K562 (cell line): ENCODE results near the gene SNAI1. TPM values are rescaled to one million over a fixed set of nuclear protein-coding genes. Genes with fewer than 3 reads are reported as not detected.

Experiments
- CHD4 ChIP-seq: fragments of 200-600 bp; sonication (generic); IDR thresholded peaks from 3 replicates; pipeline ENCODE4 v1.6.1; 2012; ENCODE audit warnings: low read depth, mild to moderate bottlenecking, mixed read lengths, low read length, inconsistent platforms; ENCODE audit not compliant: insufficient read depth, insufficient replicate concordance, poor library complexity, severe bottlenecking
- CTBP1 ChIP-seq: fragments of 450-650 bp; IDR thresholded peaks from 2 replicates; pipeline ENCODE4 v1.6.1; 2016; ENCODE audit warnings: borderline replicate concordance
- ELK1 ChIP-seq: sonication (generic); formaldehyde crosslinking; IDR thresholded peaks from 2 replicates; pipeline ENCODE4 v1.8.1; 2022; ENCODE audit warnings: missing genetic modification reagents
- ETV6 ChIP-seq, 3 experiments: fragments of 150-350 bp in 1 of 3; sonication (generic) in 1 of 3; formaldehyde crosslinking in 1 of 3; IDR thresholded peaks; 2 replicates each; pipeline versions ENCODE4 v1.6.1 to v1.8.0; 2014 to 2022; ENCODE audit warnings: borderline replicate concordance in 2 of 3, low read depth in 2 of 3, antibody characterized with exemption in 1 of 3, low read length in 1 of 3, mild to moderate bottlenecking in 1 of 3, missing genetic modification reagents in 1 of 3
- FOXA3 ChIP-seq, 2 experiments: fragments of 450-650 bp in 1 of 2; sonication (generic) in 1 of 2; formaldehyde crosslinking; IDR thresholded peaks in 1 of 2; conservative IDR thresholded peaks in 1 of 2; 2 replicates each; pipeline versions ENCODE4 v1.4.0 to v1.8.0; 2020 to 2022; ENCODE audit warnings: mild to moderate bottlenecking in 2 of 2, missing genetic modification reagents in 1 of 2
- GATAD2A ChIP-seq: fragments of 450-650 bp; IDR thresholded peaks from 2 replicates; pipeline ENCODE4 v1.6.1; 2017
- NFIC ChIP-seq: fragments of 450-650 bp; IDR thresholded peaks from 2 replicates; pipeline ENCODE4 v1.6.1; 2017; ENCODE audit warnings: mild to moderate bottlenecking, inconsistent platforms
- NKRF ChIP-seq: fragments of 450-650 bp; IDR thresholded peaks from 2 replicates; pipeline ENCODE4 v1.6.1; 2016; ENCODE audit warnings: borderline replicate concordance
- NR2C1 ChIP-seq, 2 experiments: fragments of 450-650 bp; IDR thresholded peaks; 2 replicates each; pipeline ENCODE4 v1.6.1; 2017; ENCODE audit warnings: mild to moderate bottlenecking in 2 of 2, antibody characterized with exemption in 1 of 2, inconsistent platforms in 1 of 2, missing compliant biosample characterization in 1 of 2, missing genetic modification characterization in 1 of 2
- NR2C2 ChIP-seq, 2 experiments: fragments of 200-800 bp in 1 of 2; sonication (Bioruptor generic) in 1 of 2; sonication (generic) in 1 of 2; formaldehyde crosslinking in 1 of 2; IDR thresholded peaks; 2 replicates each; pipeline versions ENCODE4 v1.6.1 to v1.8.0; 2016 to 2022; ENCODE audit warnings: mild to moderate bottlenecking in 1 of 2, missing compliant biosample characterization in 1 of 2, missing genetic modification characterization in 1 of 2, missing genetic modification reagents in 1 of 2
- NR3C1 ChIP-seq: sonication (generic); formaldehyde crosslinking; IDR thresholded peaks from 2 replicates; pipeline ENCODE4 v1.8.1; 2022; ENCODE audit warnings: missing genetic modification reagents
- NUFIP1 ChIP-seq: fragments of 450-650 bp; IDR thresholded peaks from 2 replicates; pipeline ENCODE4 v1.6.1; 2018; ENCODE audit not compliant: partially characterized antibody
- RBM22 ChIP-seq: fragments of 200-400 bp; formaldehyde crosslinking; IDR thresholded peaks from 2 replicates; pipeline ENCODE4 v1.6.1; 2018; ENCODE audit warnings: low read length, low read depth; ENCODE audit not compliant: poor library complexity, severe bottlenecking
- SIRT6 ChIP-seq: IDR thresholded peaks from one replicate; pipeline ENCODE4 v1.6.1; 2012; ENCODE audit warnings: low read depth, mild to moderate bottlenecking, control low read depth, inconsistent platforms, low read length, moderate library complexity
- SNAPC5 ChIP-seq: fragments of 250-450 bp; sonication (Bioruptor Pico); IDR thresholded peaks from 2 replicates; pipeline ENCODE4 v1.8.0; 2021; ENCODE audit warnings: moderate library complexity, mild to moderate bottlenecking, inconsistent platforms
- TEAD4 ChIP-seq, 2 experiments: sonication (generic) in 1 of 2; formaldehyde crosslinking in 1 of 2; IDR thresholded peaks; 2 replicates each; pipeline versions ENCODE4 v1.6.1 to v1.8.0; 2012 to 2022; ENCODE audit warnings: borderline replicate concordance in 1 of 2, inconsistent platforms in 1 of 2, low read length in 1 of 2, mild to moderate bottlenecking in 1 of 2, missing genetic modification reagents in 1 of 2
- WHSC1 ChIP-seq: IDR thresholded peaks from one replicate; pipeline ENCODE4 v1.6.1; 2012; ENCODE audit warnings: low read length, control low read depth, inconsistent platforms
- ZNF133 ChIP-seq: fragments of 250-450 bp; sonication (Bioruptor Pico); IDR thresholded peaks from 2 replicates; pipeline ENCODE4 v1.4.0; 2020; ENCODE audit warnings: mild to moderate bottlenecking
- ZNF134 ChIP-seq: fragments of 250-450 bp; sonication (Bioruptor Pico); conservative IDR thresholded peaks from 2 replicates; pipeline ENCODE4 v1.4.0; 2020
- ZSCAN29 ChIP-seq: fragments of 450-650 bp; IDR thresholded peaks from 2 replicates; pipeline ENCODE4 v1.6.1; 2017
- polyA plus RNA-seq, 8 experiments: library from polyadenylated mRNA; depleted of rRNA in 4 of 8; stranded (reverse) in 5 of 8; unstranded in 3 of 8; fragments of >200 nt; fragmentation: Nextera tagmentation in 2 of 8; fragmentation: Illumina TruSeq in 1 of 8; extraction: Ambion mirVana in 2 of 8; extraction: Trizol in 1 of 8; gene quantifications; 2 replicates each; pipeline versions ENCODE4 v1.2.1 to v1.2.3, GENCODE V29; 2011 to 2014; ENCODE audit warnings: inconsistent platforms in 1 of 8, missing spikeins in 1 of 8
- total RNA-seq, 7 experiments: library from RNA; depleted of rRNA in 6 of 7; stranded (reverse); fragments of >200 nt in 6 of 7; fragmentation: Illumina TruSeq in 2 of 7; extraction: Trizol in 2 of 7; gene quantifications; 2 replicates each; pipeline versions ENCODE4 v1.2.1 to v1.2.3, GENCODE V29; 2011 to 2021; ENCODE audit warnings: low replicate concordance in 1 of 7
- TF ChIP-seq, protein P1 (sequence below): sonication (generic); formaldehyde crosslinking; IDR thresholded peaks from 2 replicates; pipeline ENCODE4 v1.8.0; 2022; ENCODE audit warnings: missing genetic modification reagents, mild to moderate bottlenecking, moderate library complexity, borderline replicate concordance
- TF ChIP-seq, protein P2 (sequence below): fragments of 450-650 bp; formaldehyde crosslinking; IDR thresholded peaks from 2 replicates; pipeline ENCODE4 v1.4.0; 2022; ENCODE audit warnings: mild to moderate bottlenecking, moderate library complexity

Gene SNAI1
- total and polyA plus RNA-seq, 9 of the 15 experiments (the other 6 are each of a cell fraction or from before 2014, with no cell fraction given) = 0.32 to 11.6 (median 2.0) TPM

DNA sequence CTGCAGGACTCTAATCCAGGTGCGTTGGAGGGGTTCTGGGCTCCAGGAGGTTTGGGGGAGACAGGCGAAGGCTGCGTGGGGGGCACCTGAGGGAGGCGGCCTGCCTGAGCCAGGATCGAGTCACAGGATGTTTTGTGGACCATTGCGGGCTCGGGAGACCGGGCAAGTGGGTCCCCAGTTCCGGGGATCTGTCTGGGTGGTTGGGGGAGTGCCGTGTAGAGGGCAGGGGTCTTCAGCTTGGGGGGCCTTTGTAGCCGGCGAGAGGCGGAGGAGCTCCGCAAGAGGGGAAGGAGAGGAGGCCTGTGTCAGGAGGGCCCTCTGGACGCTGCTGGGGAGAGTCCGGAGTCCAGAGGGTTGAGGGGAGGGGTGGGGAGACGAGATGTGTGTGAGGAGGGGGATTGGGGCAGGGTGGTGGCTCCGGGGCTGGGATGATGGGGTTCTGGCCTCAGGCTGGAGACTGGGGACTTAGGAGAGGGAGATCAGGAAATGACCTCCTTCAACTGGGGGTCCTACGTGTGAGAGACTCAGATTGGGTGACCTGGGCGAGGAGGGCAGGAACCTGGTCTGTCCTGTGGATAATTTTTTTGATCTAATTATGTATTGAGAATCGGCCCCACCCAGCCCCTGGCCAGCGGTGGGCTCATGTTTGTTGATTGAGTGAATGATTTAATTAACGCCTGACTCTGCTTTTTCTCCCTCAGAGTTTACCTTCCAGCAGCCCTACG lies 505 bp downstream of the SNAI1 start (continued):
- TF ChIP-seq SNAPC5 (CRISPR knock-in tag) = no peak
- no peak for TF ChIP-seq ZNF134 (CRISPR knock-in tag)
- no peak for TF ChIP-seq NR2C1 (IDR thresholded peaks at IDR 0.05)
- TF ChIP-seq NR2C1 (tag; IDR thresholded peaks at IDR 0.05) = no peak
- TF ChIP-seq TEAD4 (IDR thresholded peaks at IDR 0.05; ENCODE audit: low read length) = no peak
- no peak for TF ChIP-seq TEAD4 (CRISPR knock-in tag; IDR thresholded peaks at IDR 0.05; ENCODE audit: borderline replicate concordance)
- no peak for TF ChIP-seq CHD4
- TF ChIP-seq ETV6 (IDR thresholded peaks at IDR 0.05; ENCODE audit: borderline replicate concordance in 1 of 2, low read depth in 2 of 2, low read length in 1 of 2) = no peak
- no peak for TF ChIP-seq ETV6 (CRISPR knock-in tag; IDR thresholded peaks at IDR 0.05; ENCODE audit: borderline replicate concordance)
- peak; percentile 92 for TF ChIP-seq RBM22
- TF ChIP-seq ZNF133 (CRISPR knock-in tag) = no peak
- no peak for TF ChIP-seq WHSC1
- TF ChIP-seq ZSCAN29 = no peak
- TF ChIP-seq NR2C2 (CRISPR knock-in tag; IDR thresholded peaks at IDR 0.05) = no peak
- TF ChIP-seq NR2C2 (tag; IDR thresholded peaks at IDR 0.05) = no peak
- TF ChIP-seq ELK1 (CRISPR knock-in tag) = no peak
- no peak for TF ChIP-seq NUFIP1
- TF ChIP-seq, protein P1, sequence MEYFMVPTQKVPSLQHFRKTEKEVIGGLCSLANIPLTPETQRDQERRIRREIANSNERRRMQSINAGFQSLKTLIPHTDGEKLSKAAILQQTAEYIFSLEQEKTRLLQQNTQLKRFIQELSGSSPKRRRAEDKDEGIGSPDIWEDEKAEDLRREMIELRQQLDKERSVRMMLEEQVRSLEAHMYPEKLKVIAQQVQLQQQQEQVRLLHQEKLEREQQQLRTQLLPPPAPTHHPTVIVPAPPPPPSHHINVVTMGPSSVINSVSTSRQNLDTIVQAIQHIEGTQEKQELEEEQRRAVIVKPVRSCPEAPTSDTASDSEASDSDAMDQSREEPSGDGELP = 0 out of 2 replicates have a peak, but pooled peaks have one; percentile 34
- TF ChIP-seq FOXA3 (CRISPR knock-in tag; conservative IDR thresholded peaks at IDR 0.05 in 1 of 2, IDR thresholded peaks at IDR 0.05 in 1 of 2) = no peak
- TF ChIP-seq NFIC = no peak
- no peak for TF ChIP-seq NR3C1 (CRISPR knock-in tag)
- no peak for TF ChIP-seq SIRT6
- no peak; the same call in none of the 2 replicates for TF ChIP-seq NKRF
- TF ChIP-seq, protein P2, sequence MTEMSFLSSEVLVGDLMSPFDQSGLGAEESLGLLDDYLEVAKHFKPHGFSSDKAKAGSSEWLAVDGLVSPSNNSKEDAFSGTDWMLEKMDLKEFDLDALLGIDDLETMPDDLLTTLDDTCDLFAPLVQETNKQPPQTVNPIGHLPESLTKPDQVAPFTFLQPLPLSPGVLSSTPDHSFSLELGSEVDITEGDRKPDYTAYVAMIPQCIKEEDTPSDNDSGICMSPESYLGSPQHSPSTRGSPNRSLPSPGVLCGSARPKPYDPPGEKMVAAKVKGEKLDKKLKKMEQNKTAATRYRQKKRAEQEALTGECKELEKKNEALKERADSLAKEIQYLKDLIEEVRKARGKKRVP (CRISPR knock-in tag) = no peak
- TF ChIP-seq GATAD2A = peak; percentile 62
- TF ChIP-seq CTBP1 = no peak
